ENCODE data around the gene TMPRSS15. TPM values are rescaled to one million over a fixed set of nuclear protein-coding genes. Genes with fewer than 3 reads are reported as not detected.
A peak's percentile ranks its signal among the peaks of the same experiment; 100 is the strongest.
"Not testable (repeated sequence)": the region's sequence is repeated elsewhere in the genome, so short reads cannot be mapped to it uniquely, and the experiment has no call there.

The TMPRSS15 gene
- total RNA-seq, 2 donors from 2014 or later, result not detected

DNA sequence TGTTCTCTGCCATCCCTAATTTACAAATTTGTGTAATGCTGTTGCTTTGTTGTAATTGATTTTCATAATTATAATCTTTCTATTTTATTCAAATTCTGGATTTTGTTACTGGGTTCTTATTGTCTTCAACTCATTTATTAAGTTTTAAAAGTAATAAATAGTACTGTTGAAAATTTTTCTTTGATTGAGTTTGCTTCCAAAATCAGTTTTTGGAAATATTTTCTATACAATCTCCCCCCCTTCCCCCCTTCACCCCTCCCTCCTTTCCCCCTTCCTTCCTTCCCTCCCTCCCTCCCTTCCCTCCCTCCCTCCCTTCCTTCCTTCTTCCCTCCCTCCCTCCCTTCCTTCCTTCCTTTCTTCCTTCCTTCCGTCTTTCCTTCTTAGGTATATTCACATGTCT, 6.0 kb upstream of the TMPRSS15 start:
- intact Hi-C loops (cut with DNase I), result no loop called here
- Histone ChIP-seq H3K27me3 (no peaks in the 10 kb centered on the region), H3K4me3 (no peak overlapping the region), H3K4me1 (no peaks in the 10 kb centered on the region), H3K9me3 (no peaks in the 10 kb centered on the region), H3K36me3 (replicated peaks in 1 of 2; ENCODE audit: insufficient read depth in 1 of 2, low read depth in 2 of 2) (no peaks in the 10 kb centered on the region), H3K27ac (no peak overlapping the region)
- ATAC-seq (no peak), DNase-seq (no peak)
- WGBS, 2 donors, result 72 to 92% methylated on average over 1 of the region's 1 CpG
- TF ChIP-seq, protein P1, sequence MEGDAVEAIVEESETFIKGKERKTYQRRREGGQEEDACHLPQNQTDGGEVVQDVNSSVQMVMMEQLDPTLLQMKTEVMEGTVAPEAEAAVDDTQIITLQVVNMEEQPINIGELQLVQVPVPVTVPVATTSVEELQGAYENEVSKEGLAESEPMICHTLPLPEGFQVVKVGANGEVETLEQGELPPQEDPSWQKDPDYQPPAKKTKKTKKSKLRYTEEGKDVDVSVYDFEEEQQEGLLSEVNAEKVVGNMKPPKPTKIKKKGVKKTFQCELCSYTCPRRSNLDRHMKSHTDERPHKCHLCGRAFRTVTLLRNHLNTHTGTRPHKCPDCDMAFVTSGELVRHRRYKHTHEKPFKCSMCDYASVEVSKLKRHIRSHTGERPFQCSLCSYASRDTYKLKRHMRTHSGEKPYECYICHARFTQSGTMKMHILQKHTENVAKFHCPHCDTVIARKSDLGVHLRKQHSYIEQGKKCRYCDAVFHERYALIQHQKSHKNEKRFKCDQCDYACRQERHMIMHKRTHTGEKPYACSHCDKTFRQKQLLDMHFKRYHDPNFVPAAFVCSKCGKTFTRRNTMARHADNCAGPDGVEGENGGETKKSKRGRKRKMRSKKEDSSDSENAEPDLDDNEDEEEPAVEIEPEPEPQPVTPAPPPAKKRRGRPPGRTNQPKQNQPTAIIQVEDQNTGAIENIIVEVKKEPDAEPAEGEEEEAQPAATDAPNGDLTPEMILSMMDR (IDR thresholded peaks at IDR 0.05), result no peak

- 50 to 65% methylated on average over 5 of the region's 5 CpGs for WGBS, 2 donors
- DNase-seq (no peak), ATAC-seq (no peak)
- no peak for TF ChIP-seq POLR2A (IDR thresholded peaks at IDR 0.05)
- TF ChIP-seq, protein P1 (IDR thresholded peaks at IDR 0.05), result no peak
- intact Hi-C loops (cut with DNase I), result no loop called here
- no peaks in the 10 kb centered on the region for H3K36me3 ChIP-seq (replicated peaks in 1 of 2; ENCODE audit: insufficient read depth in 1 of 2, low read depth in 2 of 2)
- H3K4me1 ChIP-seq, result no peaks in the 10 kb centered on the region
- H3K27ac ChIP-seq, result no peak overlapping the region
- no peaks in the 10 kb centered on the region for H3K9me3 ChIP-seq
- H3K4me3 ChIP-seq, result no peak overlapping the region
- no peaks in the 10 kb centered on the region for H3K27me3 ChIP-seq
Measured at GRCh38 chr21:18398843-18399242, 4.7 kb downstream of the TMPRSS15 start.

DNA sequence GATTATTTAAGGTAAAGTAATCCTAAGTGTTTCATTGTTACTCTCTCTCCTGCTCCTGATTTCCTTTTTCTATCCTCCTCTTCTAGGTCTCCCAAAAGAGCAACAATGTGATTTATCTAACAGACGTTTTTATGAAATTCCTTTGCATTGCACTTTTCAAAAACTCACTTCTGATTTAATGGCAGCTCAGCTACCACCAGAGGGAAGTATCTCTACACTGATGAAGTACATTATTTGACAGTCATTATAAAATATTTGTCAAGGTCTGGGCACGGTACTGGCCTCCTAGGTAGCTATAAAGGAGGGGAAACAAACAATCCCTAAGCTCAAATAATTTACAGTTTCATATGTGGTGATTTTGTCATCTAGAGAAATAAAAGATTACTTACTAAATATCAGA, 15.6 kb downstream of the TMPRSS15 start:
- Histone ChIP-seq H3K4me3 (no peak overlapping the region), H3K27me3 (no peaks in the 10 kb centered on the region), H3K27ac (no peak overlapping the region), H3K9me3 (no peaks in the 10 kb centered on the region), H3K4me1 (no peaks in the 10 kb centered on the region), H3K36me3 (replicated peaks in 1 of 2; ENCODE audit: insufficient read depth in 1 of 2, low read depth in 2 of 2) (no peaks in the 10 kb centered on the region)
- ATAC-seq, result no peak
- TF ChIP-seq, protein P1 (IDR thresholded peaks at IDR 0.05), result no peak
- TF ChIP-seq POLR2A (IDR thresholded peaks at IDR 0.05), result no peak
- no peak for DNase-seq
- intact Hi-C loops (cut with DNase I), result no loop called here
- 13 to 21% methylated on average over 2 of the region's 2 CpGs for WGBS, 2 donors

- DNase-seq, result no peak
- no peaks in the 10 kb centered on the region for H3K27me3 ChIP-seq
- H3K36me3 ChIP-seq (replicated peaks in 1 of 2; ENCODE audit: insufficient read depth in 1 of 2, low read depth in 2 of 2), result no peaks in the 10 kb centered on the region
- no peak overlapping the region for H3K27ac ChIP-seq
- no peak overlapping the region for H3K4me3 ChIP-seq
- ATAC-seq, result no peak
- no peaks in the 10 kb centered on the region for H3K4me1 ChIP-seq
- no peak for TF ChIP-seq POLR2A (IDR thresholded peaks at IDR 0.05)
- TF ChIP-seq, protein P1 (IDR thresholded peaks at IDR 0.05), result peak in 6 of 7 experiments; percentile 16 to 47 (median 30)
- WGBS, 2 donors, result 5 to 10% methylated on average over 1 of the region's 1 CpG
- intact Hi-C loops (cut with DNase I), result no loop called here
- no peaks in the 10 kb centered on the region for H3K9me3 ChIP-seq
Measured at GRCh38 chr21:18384771-18385170, 18.8 kb downstream of the TMPRSS15 start.

GRCh38 chr21:18382934-18383619, 20.5 kb downstream of the TMPRSS15 start:
- H3K27me3 ChIP-seq; H3K4me3 ChIP-seq; intact Hi-C loops (cut with DNase I); H3K4me1 ChIP-seq; H3K36me3 ChIP-seq (replicated peaks in 1 of 2; ENCODE audit: insufficient read depth in 1 of 2, low read depth in 2 of 2); ATAC-seq; H3K9me3 ChIP-seq; H3K27ac ChIP-seq; DNase-seq: not testable (repeated sequence)
- 66 to 75% methylated on average over 4 of the region's 4 CpGs for WGBS, 2 donors
